Measurements from ENCODE around the gene MAGT1.

DNA sequence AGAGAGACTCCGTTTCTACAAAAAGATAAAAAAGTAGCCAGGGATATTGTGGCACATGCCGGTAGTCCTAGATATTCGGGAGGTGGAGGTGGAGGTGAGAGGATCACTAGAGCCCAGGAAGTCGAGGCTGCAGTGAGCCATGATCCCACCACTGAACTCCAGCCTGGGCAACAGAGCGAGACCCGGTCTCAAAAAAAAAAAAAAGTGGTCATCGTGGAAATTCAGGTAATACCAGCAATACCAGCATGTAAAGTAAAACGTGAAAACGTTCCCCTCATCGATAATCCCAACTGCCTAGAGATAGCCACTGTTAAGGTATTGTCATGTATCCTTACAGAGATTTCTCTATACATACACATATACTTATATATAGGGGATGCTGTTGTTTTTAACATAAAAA, 1.5 kb downstream of the MAGT1 start:
- TF ChIP-seq, protein P1, sequence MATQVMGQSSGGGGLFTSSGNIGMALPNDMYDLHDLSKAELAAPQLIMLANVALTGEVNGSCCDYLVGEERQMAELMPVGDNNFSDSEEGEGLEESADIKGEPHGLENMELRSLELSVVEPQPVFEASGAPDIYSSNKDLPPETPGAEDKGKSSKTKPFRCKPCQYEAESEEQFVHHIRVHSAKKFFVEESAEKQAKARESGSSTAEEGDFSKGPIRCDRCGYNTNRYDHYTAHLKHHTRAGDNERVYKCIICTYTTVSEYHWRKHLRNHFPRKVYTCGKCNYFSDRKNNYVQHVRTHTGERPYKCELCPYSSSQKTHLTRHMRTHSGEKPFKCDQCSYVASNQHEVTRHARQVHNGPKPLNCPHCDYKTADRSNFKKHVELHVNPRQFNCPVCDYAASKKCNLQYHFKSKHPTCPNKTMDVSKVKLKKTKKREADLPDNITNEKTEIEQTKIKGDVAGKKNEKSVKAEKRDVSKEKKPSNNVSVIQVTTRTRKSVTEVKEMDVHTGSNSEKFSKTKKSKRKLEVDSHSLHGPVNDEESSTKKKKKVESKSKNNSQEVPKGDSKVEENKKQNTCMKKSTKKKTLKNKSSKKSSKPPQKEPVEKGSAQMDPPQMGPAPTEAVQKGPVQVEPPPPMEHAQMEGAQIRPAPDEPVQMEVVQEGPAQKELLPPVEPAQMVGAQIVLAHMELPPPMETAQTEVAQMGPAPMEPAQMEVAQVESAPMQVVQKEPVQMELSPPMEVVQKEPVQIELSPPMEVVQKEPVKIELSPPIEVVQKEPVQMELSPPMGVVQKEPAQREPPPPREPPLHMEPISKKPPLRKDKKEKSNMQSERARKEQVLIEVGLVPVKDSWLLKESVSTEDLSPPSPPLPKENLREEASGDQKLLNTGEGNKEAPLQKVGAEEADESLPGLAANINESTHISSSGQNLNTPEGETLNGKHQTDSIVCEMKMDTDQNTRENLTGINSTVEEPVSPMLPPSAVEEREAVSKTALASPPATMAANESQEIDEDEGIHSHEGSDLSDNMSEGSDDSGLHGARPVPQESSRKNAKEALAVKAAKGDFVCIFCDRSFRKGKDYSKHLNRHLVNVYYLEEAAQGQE (IDR thresholded peaks at IDR 0.05; ENCODE audit: unreplicated experiment), result no peak
- TF ChIP-seq, protein P2, sequence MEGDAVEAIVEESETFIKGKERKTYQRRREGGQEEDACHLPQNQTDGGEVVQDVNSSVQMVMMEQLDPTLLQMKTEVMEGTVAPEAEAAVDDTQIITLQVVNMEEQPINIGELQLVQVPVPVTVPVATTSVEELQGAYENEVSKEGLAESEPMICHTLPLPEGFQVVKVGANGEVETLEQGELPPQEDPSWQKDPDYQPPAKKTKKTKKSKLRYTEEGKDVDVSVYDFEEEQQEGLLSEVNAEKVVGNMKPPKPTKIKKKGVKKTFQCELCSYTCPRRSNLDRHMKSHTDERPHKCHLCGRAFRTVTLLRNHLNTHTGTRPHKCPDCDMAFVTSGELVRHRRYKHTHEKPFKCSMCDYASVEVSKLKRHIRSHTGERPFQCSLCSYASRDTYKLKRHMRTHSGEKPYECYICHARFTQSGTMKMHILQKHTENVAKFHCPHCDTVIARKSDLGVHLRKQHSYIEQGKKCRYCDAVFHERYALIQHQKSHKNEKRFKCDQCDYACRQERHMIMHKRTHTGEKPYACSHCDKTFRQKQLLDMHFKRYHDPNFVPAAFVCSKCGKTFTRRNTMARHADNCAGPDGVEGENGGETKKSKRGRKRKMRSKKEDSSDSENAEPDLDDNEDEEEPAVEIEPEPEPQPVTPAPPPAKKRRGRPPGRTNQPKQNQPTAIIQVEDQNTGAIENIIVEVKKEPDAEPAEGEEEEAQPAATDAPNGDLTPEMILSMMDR (conservative IDR thresholded peaks at IDR 0.05; ENCODE audit: low read depth in 2 of 2), result no peak
- no peak for TF ChIP-seq POLR2AphosphoS5 (IDR thresholded peaks at IDR 0.05; ENCODE audit: low read depth)
- TF ChIP-seq CREB1 (CRISPR knock-in tag; IDR thresholded peaks at IDR 0.05; ENCODE audit: low read depth), result no peak
- TF ChIP-seq EZH2 (IDR thresholded peaks at IDR 0.05; ENCODE audit: low read depth, unreplicated experiment), result no peak
- no peak for TF ChIP-seq ZNF331 (CRISPR knock-in tag; IDR thresholded peaks at IDR 0.05; ENCODE audit: low read depth)
- no peak for TF ChIP-seq NANOG (IDR thresholded peaks at IDR 0.05; ENCODE audit: borderline replicate concordance)

Data from GM23338 (cell line).